RCC 7860 (cell line): ENCODE data around the gene GTSE1.
A peak's percentile ranks its signal among the peaks of the same experiment; 100 is the strongest.

Experiments
- DNase-seq: peaks from one replicate; pipeline ENCODE4 v3.0.0-alpha.2; 2015; ENCODE audit warnings: low spot score
- FAIRE-seq: peaks from 2 replicates; lab custom pipeline; 2012; peaks lifted over from hg19 to GRCh38; lab: Jason Lieb, UNC

Gene GTSE1

DNA sequence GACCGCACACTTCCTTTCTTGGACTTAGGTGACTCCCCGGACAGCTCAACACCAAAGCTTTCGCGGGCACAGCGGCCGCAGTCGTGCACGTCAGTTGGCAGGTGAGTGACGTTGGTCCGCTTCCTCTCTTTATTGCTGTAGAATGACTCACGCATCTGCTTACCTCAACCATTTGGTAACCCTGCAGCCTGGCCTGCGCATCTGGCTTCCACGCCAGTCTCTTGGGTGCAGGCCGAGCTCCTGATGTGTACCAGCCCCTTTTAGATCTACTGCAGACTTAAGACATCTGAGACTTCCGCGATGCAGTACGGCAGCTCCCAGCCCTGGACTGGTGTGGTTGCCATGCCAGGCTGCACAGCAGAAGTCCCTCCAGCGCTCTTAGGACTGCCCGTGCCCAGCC lies 26.5 kb downstream of the GTSE1 start:
- DNase-seq (no peak), FAIRE-seq (no peak)

DNA sequence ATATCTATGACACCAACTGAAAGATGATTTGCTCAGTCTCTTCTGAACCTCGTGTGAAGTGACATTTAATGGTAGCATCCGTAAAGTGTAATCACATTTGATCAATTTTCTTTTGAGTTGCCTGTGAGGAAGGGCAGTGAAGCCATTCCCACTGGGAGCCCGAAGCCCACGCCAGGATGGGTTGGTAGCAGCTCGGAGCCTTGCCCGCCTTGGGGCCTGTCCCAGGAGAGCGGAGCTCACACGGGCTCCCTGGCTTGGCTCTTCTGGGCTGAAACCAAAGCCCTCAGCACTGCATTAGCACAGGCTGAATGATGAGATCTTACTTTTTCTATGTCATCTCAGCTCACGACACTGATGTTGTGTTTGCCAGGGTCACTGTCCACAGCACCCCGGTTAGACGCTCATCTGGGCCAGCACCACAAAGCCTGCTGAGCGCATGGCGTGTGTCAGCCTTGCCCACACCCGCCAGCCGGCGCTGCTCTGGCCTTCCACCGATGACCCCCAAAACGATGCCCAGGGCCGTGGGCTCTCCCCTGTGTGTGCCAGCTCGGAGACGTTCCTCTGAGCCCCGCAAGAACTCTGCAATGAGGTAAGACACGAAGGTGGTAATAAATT lies 29.5 kb downstream of the GTSE1 start:
- DNase-seq (no peak), FAIRE-seq (no peak)

- DNase-seq (no peak), FAIRE-seq (no peak)
Observed at GRCh38 chr22:46327691-46328465, 31.2 kb downstream of the GTSE1 start.

DNA sequence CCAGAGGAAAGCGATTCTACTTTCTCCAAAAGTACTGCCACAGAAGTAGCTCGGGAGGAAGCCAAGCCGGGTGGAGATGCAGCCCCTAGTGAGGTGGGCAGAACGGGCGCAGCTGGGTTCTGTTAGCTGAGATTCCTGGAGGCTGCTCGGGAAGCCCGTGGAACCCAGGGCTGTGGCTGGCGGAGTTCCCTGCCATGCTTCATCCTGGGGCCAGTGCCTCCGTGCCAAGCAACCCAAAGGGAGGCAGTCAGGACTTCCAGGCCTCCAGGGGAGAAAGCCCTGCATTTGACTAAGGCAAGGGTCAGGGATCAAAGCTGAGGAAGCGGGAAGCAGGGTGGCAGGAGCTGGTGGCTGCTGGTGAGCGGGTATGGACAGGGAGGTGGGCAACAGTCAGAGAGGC lies 32.1 kb downstream of the GTSE1 start:
- no peak for FAIRE-seq

GRCh38 chr22:46329616-46330015 lies 32.9 kb downstream of the GTSE1 start:
- FAIRE-seq (no peak), DNase-seq (no peak)

More for the DNA sequence above, 32.1 kb downstream of the GTSE1 start:
- DNase-seq: no peak

- no peak for FAIRE-seq
Observed at GRCh38 chr22:46330426-46330825, 33.8 kb downstream of the GTSE1 start.

DNA sequence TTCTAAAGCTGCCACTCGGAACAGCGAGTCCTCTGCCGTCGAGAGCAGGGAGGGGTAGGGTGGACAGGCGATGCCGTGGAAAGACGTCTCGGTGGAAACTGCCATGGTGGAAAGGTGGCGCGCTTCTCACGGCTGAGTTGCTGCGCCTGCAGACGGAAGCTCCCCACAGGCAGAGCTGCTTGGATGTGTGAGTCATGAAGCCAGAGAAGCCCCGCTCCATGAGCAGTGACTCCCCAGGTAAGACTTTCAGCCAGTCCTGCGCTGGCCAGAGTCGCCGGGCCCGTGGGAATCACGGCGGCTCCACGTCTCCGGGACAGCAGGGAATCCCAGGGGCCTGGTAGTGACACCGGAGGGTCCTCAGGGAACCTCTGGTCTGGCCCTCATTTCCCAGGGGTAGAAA lies 34.8 kb downstream of the GTSE1 start:
- DNase-seq: no peak
- no peak for FAIRE-seq

More at GRCh38 chr22:46330426-46330825, 33.8 kb downstream of the GTSE1 start:
- DNase-seq: no peak

GRCh38 chr22:46335201-46336118 lies 38.8 kb downstream of the GTSE1 start, which contains the start of gene TRMU:
TSS of gene TRMU (plus strand) at chr22:46335714. CDS start at chr22:46335765, 51 bp downstream.
- no peak for FAIRE-seq
- DNase-seq: peak; percentile 68

GRCh38 chr22:46336119-46337078 lies 39.7 kb downstream of the GTSE1 start:
- DNase-seq: no peak
- FAIRE-seq: no peak

DNA sequence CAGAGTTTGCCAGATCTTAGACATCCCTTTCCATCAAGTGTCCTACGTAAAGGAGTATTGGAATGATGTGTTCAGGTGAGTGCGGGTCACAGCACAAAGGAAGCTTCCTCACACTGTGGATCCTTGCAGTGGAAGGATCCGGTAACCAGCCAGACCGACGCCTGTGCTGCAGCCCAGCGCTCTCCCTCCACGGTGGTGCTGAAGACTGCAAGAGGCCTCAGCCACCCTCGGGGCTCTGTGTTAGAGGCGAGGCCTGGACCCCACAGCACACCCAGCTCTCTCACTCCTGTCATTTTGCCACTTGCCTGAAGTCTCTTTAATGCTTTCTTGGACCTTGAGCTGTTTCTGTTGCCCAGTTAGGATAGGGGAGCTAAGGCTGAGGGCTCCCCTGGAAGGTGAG lies 41.2 kb downstream of the GTSE1 start:
- FAIRE-seq (no peak), DNase-seq (no peak)

GRCh38 chr22:46338636-46339035 lies 42.0 kb downstream of the GTSE1 start:
- DNase-seq (no peak), FAIRE-seq (no peak)

GRCh38 chr22:46339956-46340355 lies 43.3 kb downstream of the GTSE1 start:
- no peak for DNase-seq
- no peak for FAIRE-seq

DNA sequence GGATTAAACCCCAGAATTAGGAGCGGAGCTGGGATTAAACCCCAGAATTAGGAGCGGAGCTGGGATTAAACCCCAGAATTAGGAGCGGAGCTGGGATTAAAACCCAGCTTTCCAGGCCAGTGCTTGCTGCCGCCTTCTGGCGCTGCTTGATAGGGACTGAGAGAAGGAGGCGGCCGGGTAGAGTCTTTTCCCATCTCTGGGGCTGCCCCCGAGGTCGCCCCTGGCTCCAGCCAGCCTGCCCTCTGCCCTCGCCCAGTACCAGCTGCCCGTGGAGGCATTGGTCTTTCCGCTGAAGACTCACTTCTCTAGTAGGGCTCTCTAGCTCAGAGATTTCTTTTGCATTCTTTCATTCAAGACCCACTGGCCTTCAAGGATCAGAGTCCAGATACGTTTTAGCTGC lies 44.0 kb downstream of the GTSE1 start:
- no peak for DNase-seq
- FAIRE-seq: no peak

DNA sequence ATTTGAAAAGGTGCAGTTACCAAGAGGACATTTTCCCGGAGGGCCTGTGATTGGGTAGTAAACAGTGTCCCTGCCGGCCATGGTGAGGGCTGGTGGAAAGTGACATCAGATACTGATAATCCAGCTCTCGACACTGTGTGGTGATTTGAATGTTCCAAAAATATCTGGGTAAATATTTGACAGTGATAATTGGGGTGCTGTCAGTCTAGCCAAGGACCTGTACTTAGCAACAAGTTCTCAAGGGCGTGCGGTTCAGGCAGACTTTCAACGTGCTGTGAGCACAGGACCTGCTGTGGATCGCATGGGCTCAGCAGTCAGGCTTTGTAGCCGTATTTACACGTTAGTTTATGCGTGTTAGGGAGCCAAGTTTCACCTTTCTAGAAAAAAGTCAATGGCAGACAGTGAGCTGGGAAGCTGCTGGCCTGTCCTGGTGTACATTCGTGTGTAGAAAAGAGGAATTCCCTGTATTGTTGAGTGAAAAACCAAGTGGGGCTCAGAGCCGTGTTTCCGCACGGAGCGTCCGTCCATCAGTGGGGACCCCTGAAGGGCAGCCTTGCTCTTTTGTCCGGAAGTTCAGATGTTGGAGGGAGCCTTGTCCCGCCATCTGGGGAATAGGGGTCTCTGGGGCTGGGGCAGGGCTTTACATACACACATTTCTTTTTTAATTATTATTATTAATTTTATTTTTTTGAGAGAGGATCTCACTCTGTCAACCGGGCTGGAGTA lies 50.2 kb downstream of the GTSE1 start:
- DNase-seq (no peak), FAIRE-seq (no peak)

DNA sequence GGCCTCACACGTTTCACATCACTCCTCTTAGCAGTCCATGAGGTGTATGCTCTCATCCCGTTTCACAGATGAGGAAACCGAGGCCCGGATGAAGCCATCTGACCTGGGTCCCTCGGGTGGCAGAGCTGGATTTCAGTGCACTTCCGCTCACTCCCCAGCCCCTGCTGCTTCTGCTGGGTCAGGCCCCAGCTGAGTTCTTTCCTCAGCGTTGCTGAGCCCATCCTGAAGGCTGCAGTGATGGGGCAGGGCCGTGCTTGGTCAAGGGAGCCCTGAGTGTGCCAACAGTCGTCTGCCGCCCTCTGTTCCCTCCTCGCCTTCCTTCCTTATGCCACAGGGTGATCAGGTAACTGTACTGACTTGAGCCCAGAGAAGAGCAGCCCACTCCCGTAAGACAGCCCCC lies 51.0 kb downstream of the GTSE1 start:
- no peak for FAIRE-seq
- DNase-seq: no peak

GRCh38 chr22:46348099-46348695 lies 51.5 kb downstream of the GTSE1 start:
- DNase-seq: no peak
- no peak for FAIRE-seq

- FAIRE-seq: no peak
- DNase-seq: no peak
Observed at GRCh38 chr22:46349238-46349637, 52.6 kb downstream of the GTSE1 start.

GRCh38 chr22:46349681-46350080 lies 53.0 kb downstream of the GTSE1 start:
- no peak for FAIRE-seq
- DNase-seq: no peak

- FAIRE-seq (no peak), DNase-seq (no peak)
Observed at GRCh38 chr22:46350121-46350520, 53.5 kb downstream of the GTSE1 start.
